Endodermal cell (in vitro differentiated cells): Measurements from ENCODE around the gene FBXL13. TPM values are rescaled to one million over a fixed set of nuclear protein-coding genes. Genes with fewer than 3 reads are reported as not detected.

Experiments used
- DNase-seq: peaks from one replicate; pipeline ENCODE4 v3.0.0-alpha.2; 2017
- H3K27ac ChIP-seq: 2 replicates; pipeline ENCODE4 v1.5.1; 2013; ENCODE audit warnings: mild to moderate bottlenecking, low read depth, low read length, moderate library complexity
- H3K27me3 ChIP-seq: 2 replicates; pipeline ENCODE4 v1.6.1; 2013; ENCODE audit warnings: mild to moderate bottlenecking, low read length, moderate library complexity; ENCODE audit not compliant: insufficient read depth, control insufficient read depth, poor library complexity, severe bottlenecking
- H3K36me3 ChIP-seq: 2 replicates; pipeline ENCODE4 v1.7.0; 2013; ENCODE audit warnings: mild to moderate bottlenecking, low read length, moderate library complexity; ENCODE audit not compliant: control insufficient read depth, insufficient read depth
- H3K4me1 ChIP-seq: one replicate; pipeline ENCODE4 v1.7.0; 2013; ENCODE audit warnings: low read length; ENCODE audit not compliant: control insufficient read depth, insufficient read depth
- H3K4me3 ChIP-seq: 2 replicates; pipeline ENCODE4 v1.5.1; 2013; ENCODE audit warnings: mild to moderate bottlenecking, low read length, moderate library complexity
- H3K9ac ChIP-seq: 2 replicates; pipeline ENCODE4 v1.6.1; 2013; ENCODE audit warnings: mild to moderate bottlenecking, low read length, moderate library complexity; ENCODE audit not compliant: poor library complexity, severe bottlenecking; ENCODE audit errors: extremely low read depth
- H3K9me3 ChIP-seq: 2 replicates; pipeline ENCODE4 v1.6.1; 2013; ENCODE audit warnings: mild to moderate bottlenecking, low read length, moderate library complexity; ENCODE audit not compliant: control insufficient read depth
- H3K27ac Mint-ChIP-seq: 2 replicates; pipeline ENCODE4 v1.8.0; 2020; ENCODE audit warnings: mixed read lengths
- H3K27me3 Mint-ChIP-seq: 2 replicates; pipeline ENCODE4 v1.8.0; 2021; ENCODE audit warnings: mild to moderate bottlenecking, mixed read lengths; ENCODE audit not compliant: insufficient read depth
- H3K36me3 Mint-ChIP-seq: 2 replicates; pipeline ENCODE4 v1.8.0; 2020; ENCODE audit warnings: low read depth, mixed read lengths
- H3K4me1 Mint-ChIP-seq: 2 replicates; pipeline ENCODE4 v1.8.0; 2020; ENCODE audit warnings: mixed read lengths
- H3K4me3 Mint-ChIP-seq: 2 replicates; pipeline ENCODE4 v1.8.0; 2020; ENCODE audit warnings: mild to moderate bottlenecking, moderate library complexity, mixed read lengths
- H3K9me3 Mint-ChIP-seq: 2 replicates; pipeline ENCODE4 v1.8.0; 2020; ENCODE audit warnings: mild to moderate bottlenecking, mixed read lengths
- CTCF ChIP-seq: fragments of 200-600 bp; sonication (generic); conservative IDR thresholded peaks from 2 replicates; pipeline ENCODE4 v1.5.0; 2021; ENCODE audit warnings: antibody characterized with exemption, mild to moderate bottlenecking
- WGBS, 2 experiments: methylation state at CpG; one replicate each; pipeline versions ENCODE4 v1.1.5 to v1.1.7; 2013; ENCODE audit warnings: missing lambda C conversion rate in 2 of 2, mixed read lengths in 1 of 2; ENCODE audit not compliant: insufficient coverage in 1 of 2, insufficient read length in 1 of 2; 5-methylcytosine and 5-hydroxymethylcytosine counted together
- total RNA-seq, 2 donors: library from RNA; stranded (reverse); fragmentation: NEBNext Ultra II Directional in 1 of 2; extraction: Animal tissue kit (Norgen Biotek cat#: 25700) in 1 of 2; gene quantifications; 2 replicates in 1 of 2; 3 replicates in 1 of 2; pipeline ENCODE4 v1.2.1, GENCODE V29; 2021

Gene FBXL13
- total RNA-seq, 2 donors from 2014 or later: 2.1 to 2.7 TPM

- DNase-seq: no peak
- H3K4me3 Mint-ChIP-seq: no peak overlapping the region
- no peaks in the 10 kb centered on the region for H3K27me3 ChIP-seq
- peaks cover 2% of the 10 kb centered on the region for H3K27me3 Mint-ChIP-seq
- no peaks in the 10 kb centered on the region for H3K4me1 Mint-ChIP-seq
- no peak overlapping the region for H3K9ac ChIP-seq
- H3K27ac Mint-ChIP-seq: no peak overlapping the region
- H3K9me3 ChIP-seq: no peaks in the 10 kb centered on the region
- H3K27ac ChIP-seq: no peak overlapping the region
- H3K9me3 Mint-ChIP-seq: no peaks in the 10 kb centered on the region
- no peak overlapping the region for H3K4me3 ChIP-seq
- H3K36me3 ChIP-seq: no peaks in the 10 kb centered on the region
- 51 to 60% methylated on average over 2 of the region's 2 CpGs for WGBS, 2 experiments
- peaks cover 4% of the 10 kb centered on the region for H3K36me3 Mint-ChIP-seq
- no peak for TF ChIP-seq CTCF
- H3K4me1 ChIP-seq: peaks cover 9% of the 10 kb centered on the region
Observed at GRCh38 chr7:102927312-102927933, 147.2 kb downstream of the FBXL13 start.

- Mint-ChIP-seq H3K27ac (no peak overlapping the region), H3K36me3 (peaks cover 4% of the 10 kb centered on the region), H3K9me3 (no peaks in the 10 kb centered on the region), H3K4me1 (no peaks in the 10 kb centered on the region), H3K4me3 (no peak overlapping the region), H3K27me3 (peaks cover 2% of the 10 kb centered on the region)
- no peaks in the 10 kb centered on the region for H3K9me3 ChIP-seq
- no peaks in the 10 kb centered on the region for H3K36me3 ChIP-seq
- H3K4me3 ChIP-seq: no peak overlapping the region
- H3K27ac ChIP-seq: no peak overlapping the region
- no peaks in the 10 kb centered on the region for H3K27me3 ChIP-seq
- H3K9ac ChIP-seq: no peak overlapping the region
- DNase-seq: no peak
- H3K4me1 ChIP-seq: peaks cover 9% of the 10 kb centered on the region
- no peak for TF ChIP-seq CTCF
Observed at GRCh38 chr7:102926783-102927140, 147.8 kb downstream of the FBXL13 start.

- Mint-ChIP-seq H3K9me3 (no peaks in the 10 kb centered on the region), H3K4me3 (no peak overlapping the region), H3K4me1 (no peaks in the 10 kb centered on the region), H3K27me3 (peaks cover 2% of the 10 kb centered on the region), H3K27ac (no peak overlapping the region), H3K36me3 (peaks cover 4% of the 10 kb centered on the region)
- Histone ChIP-seq H3K4me1 (peaks cover 9% of the 10 kb centered on the region), H3K27ac (no peak overlapping the region), H3K9ac (no peak overlapping the region), H3K27me3 (no peaks in the 10 kb centered on the region), H3K4me3 (no peak overlapping the region), H3K36me3 (no peaks in the 10 kb centered on the region), H3K9me3 (no peaks in the 10 kb centered on the region)
- no peak for TF ChIP-seq CTCF
- DNase-seq: no peak
- WGBS, 2 experiments: 82 to 83% methylated on average over 5 of the region's 5 CpGs
Observed at GRCh38 chr7:102925976-102926782, 148.4 kb downstream of the FBXL13 start.
